Nephron progenitor cell (in vitro differentiated cells): ENCODE measurements around the gene NKD1.

Experiments used
- DNase-seq: peaks from one replicate; pipeline ENCODE4 v3.0.0; 2021
- H3K27ac Mint-ChIP-seq: 2 replicates; pipeline ENCODE4 v1.8.0; 2021; ENCODE audit warnings: mild to moderate bottlenecking, moderate library complexity, mixed read lengths
- H3K27me3 Mint-ChIP-seq: 2 replicates; pipeline ENCODE4 v1.8.0; 2021; ENCODE audit warnings: mild to moderate bottlenecking, low read depth, mixed read lengths; ENCODE audit not compliant: poor library complexity
- H3K36me3 Mint-ChIP-seq: 2 replicates; pipeline ENCODE4 v1.8.0; 2021; ENCODE audit warnings: low read depth, mixed read lengths
- H3K4me1 Mint-ChIP-seq: 2 replicates; pipeline ENCODE4 v1.8.0; 2021; ENCODE audit warnings: mixed read lengths
- H3K4me3 Mint-ChIP-seq: 2 replicates; pipeline ENCODE4 v1.8.0; 2021; ENCODE audit warnings: mild to moderate bottlenecking, moderate library complexity, mixed read lengths
- H3K9me3 Mint-ChIP-seq: 2 replicates; pipeline ENCODE4 v1.8.0; 2021; ENCODE audit warnings: mild to moderate bottlenecking, moderate library complexity, mixed read lengths
- CTCF ChIP-seq: fragments of 200-600 bp; sonication (generic); IDR thresholded peaks from 2 replicates; pipeline ENCODE4 v1.5.0; 2021; ENCODE audit warnings: antibody characterized with exemption

NKD1 gene

GRCh38 chr16:50684823-50685461, 136.7 kb downstream of the NKD1 start:
- Mint-ChIP-seq H3K27me3 (peaks cover 10% of the 10 kb centered on the region), H3K36me3 (no peaks in the 10 kb centered on the region), H3K27ac (no peak overlapping the region), H3K9me3 (no peaks in the 10 kb centered on the region), H3K4me1 (peaks cover 4% of the 10 kb centered on the region), H3K4me3 (no peak overlapping the region)
- DNase-seq: no peak
- no peak for TF ChIP-seq CTCF

GRCh38 chr16:50685462-50686063, 137.4 kb downstream of the NKD1 start:
- no peak overlapping the region for H3K4me3 Mint-ChIP-seq
- peaks cover 4% of the 10 kb centered on the region for H3K4me1 Mint-ChIP-seq
- TF ChIP-seq CTCF: no peak
- no peaks in the 10 kb centered on the region for H3K36me3 Mint-ChIP-seq
- H3K9me3 Mint-ChIP-seq: no peaks in the 10 kb centered on the region
- no peak for DNase-seq
- H3K27me3 Mint-ChIP-seq: peaks cover 10% of the 10 kb centered on the region
- no peak overlapping the region for H3K27ac Mint-ChIP-seq

- Mint-ChIP-seq H3K9me3 (no peaks in the 10 kb centered on the region), H3K36me3 (no peaks in the 10 kb centered on the region), H3K27me3 (peaks cover 11% of the 10 kb centered on the region), H3K4me1 (peaks cover 14% of the 10 kb centered on the region), H3K4me3 (no peak overlapping the region), H3K27ac (no peak overlapping the region)
- DNase-seq: no peak
- TF ChIP-seq CTCF: no peak
Observed at GRCh38 chr16:50688083-50688482, 139.9 kb downstream of the NKD1 start.

GRCh38 chr16:50688867-50689266, 140.7 kb downstream of the NKD1 start:
- Mint-ChIP-seq H3K4me3 (no peak overlapping the region), H3K36me3 (no peaks in the 10 kb centered on the region), H3K4me1 (peaks cover 11% of the 10 kb centered on the region)

GRCh38 chr16:50690177-50690576, 142.0 kb downstream of the NKD1 start:
- Mint-ChIP-seq H3K36me3 (no peaks in the 10 kb centered on the region), H3K27ac (no peak overlapping the region), H3K9me3 (no peaks in the 10 kb centered on the region), H3K4me1 (peaks cover 12% of the 10 kb centered on the region), H3K4me3 (no peak overlapping the region), H3K27me3 (peaks cover 23% of the 10 kb centered on the region)
- no peak for DNase-seq
- no peak for TF ChIP-seq CTCF

More at GRCh38 chr16:50688867-50689266, 140.7 kb downstream of the NKD1 start:
- H3K27me3 Mint-ChIP-seq: peaks cover 15% of the 10 kb centered on the region
- H3K27ac Mint-ChIP-seq: no peak overlapping the region
- no peak for DNase-seq
- H3K9me3 Mint-ChIP-seq: no peaks in the 10 kb centered on the region
- no peak for TF ChIP-seq CTCF

- H3K27ac Mint-ChIP-seq: no peak overlapping the region
- DNase-seq: no peak
- H3K36me3 Mint-ChIP-seq: no peaks in the 10 kb centered on the region
- no peak for TF ChIP-seq CTCF
- peaks cover 22% of the 10 kb centered on the region for H3K27me3 Mint-ChIP-seq
- peak overlapping the region; percentile 77 for H3K4me3 Mint-ChIP-seq
- no peaks in the 10 kb centered on the region for H3K9me3 Mint-ChIP-seq
- peaks cover 28% of the 10 kb centered on the region for H3K4me1 Mint-ChIP-seq
Observed at GRCh38 chr16:50692644-50692998, 144.4 kb downstream of the NKD1 start.
